Measurements from ENCODE around the gene B3GNT4.

The B3GNT4 gene

GRCh38 chr12:122230798-122231197 is 27.3 kb downstream of the B3GNT4 start:
- Histone ChIP-seq H3K4me3 (ENCODE audit: low read depth, low read length, poor library complexity, severe bottlenecking) (no peak overlapping the region), H3K36me3 (ENCODE audit: insufficient read depth, low read length) (peaks cover 43% of the 10 kb centered on the region)

GRCh38 chr12:122232691-122233090 is 29.2 kb downstream of the B3GNT4 start:
- Histone ChIP-seq H3K4me3 (ENCODE audit: low read depth, low read length, poor library complexity, severe bottlenecking) (no peak overlapping the region), H3K4me1 (ENCODE audit: insufficient read depth, low read length, severe bottlenecking) (no peaks in the 10 kb centered on the region), H3K27me3 (ENCODE audit: insufficient read depth, low read length) (no peaks in the 10 kb centered on the region), H3K9me3 (ENCODE audit: low read length) (no peaks in the 10 kb centered on the region), H3K9ac (ENCODE audit: low read length) (no peak overlapping the region), H3F3A (ENCODE audit: insufficient read depth, low read length) (no peaks in the 10 kb centered on the region), H3K9me2 (ENCODE audit: low read depth, low read length) (no peaks in the 10 kb centered on the region), H4K20me1 (ENCODE audit: insufficient read depth, low read length) (no peaks in the 10 kb centered on the region), H3K27ac (ENCODE audit: low read depth, low read length, poor library complexity, severe bottlenecking) (no peak overlapping the region), H2AFZ (ENCODE audit: low read length) (no peak overlapping the region), H3K36me3 (ENCODE audit: insufficient read depth, low read length) (peaks cover 44% of the 10 kb centered on the region), H3K79me2 (ENCODE audit: insufficient read depth, low read length) (no peaks in the 10 kb centered on the region), H3K4me2 (ENCODE audit: low read length) (no peak overlapping the region)
- no peak for TF ChIP-seq EZH2 (IDR thresholded peaks at IDR 0.05; ENCODE audit: borderline replicate concordance, low read length)
- TF ChIP-seq, protein P1, sequence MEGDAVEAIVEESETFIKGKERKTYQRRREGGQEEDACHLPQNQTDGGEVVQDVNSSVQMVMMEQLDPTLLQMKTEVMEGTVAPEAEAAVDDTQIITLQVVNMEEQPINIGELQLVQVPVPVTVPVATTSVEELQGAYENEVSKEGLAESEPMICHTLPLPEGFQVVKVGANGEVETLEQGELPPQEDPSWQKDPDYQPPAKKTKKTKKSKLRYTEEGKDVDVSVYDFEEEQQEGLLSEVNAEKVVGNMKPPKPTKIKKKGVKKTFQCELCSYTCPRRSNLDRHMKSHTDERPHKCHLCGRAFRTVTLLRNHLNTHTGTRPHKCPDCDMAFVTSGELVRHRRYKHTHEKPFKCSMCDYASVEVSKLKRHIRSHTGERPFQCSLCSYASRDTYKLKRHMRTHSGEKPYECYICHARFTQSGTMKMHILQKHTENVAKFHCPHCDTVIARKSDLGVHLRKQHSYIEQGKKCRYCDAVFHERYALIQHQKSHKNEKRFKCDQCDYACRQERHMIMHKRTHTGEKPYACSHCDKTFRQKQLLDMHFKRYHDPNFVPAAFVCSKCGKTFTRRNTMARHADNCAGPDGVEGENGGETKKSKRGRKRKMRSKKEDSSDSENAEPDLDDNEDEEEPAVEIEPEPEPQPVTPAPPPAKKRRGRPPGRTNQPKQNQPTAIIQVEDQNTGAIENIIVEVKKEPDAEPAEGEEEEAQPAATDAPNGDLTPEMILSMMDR (IDR thresholded peaks at IDR 0.05; ENCODE audit: low read length) = no peak

More at GRCh38 chr12:122230798-122231197, 27.3 kb downstream of the B3GNT4 start:
- no peak overlapping the region for H3K4me2 ChIP-seq (ENCODE audit: low read length)
- no peaks in the 10 kb centered on the region for H3K27me3 ChIP-seq (ENCODE audit: insufficient read depth, low read length)
- no peaks in the 10 kb centered on the region for H3K9me2 ChIP-seq (ENCODE audit: low read depth, low read length)
- H3K9ac ChIP-seq (ENCODE audit: low read length) = no peak overlapping the region
- no peak overlapping the region for H2AFZ ChIP-seq (ENCODE audit: low read length)
- no peaks in the 10 kb centered on the region for H3K9me3 ChIP-seq (ENCODE audit: low read length)
- no peak overlapping the region for H3K27ac ChIP-seq (ENCODE audit: low read depth, low read length, poor library complexity, severe bottlenecking)
- H3K4me1 ChIP-seq (ENCODE audit: insufficient read depth, low read length, severe bottlenecking) = peaks cover 10% of the 10 kb centered on the region
- H3K79me2 ChIP-seq (ENCODE audit: insufficient read depth, low read length) = no peaks in the 10 kb centered on the region
- no peak for TF ChIP-seq EZH2 (IDR thresholded peaks at IDR 0.05; ENCODE audit: borderline replicate concordance, low read length)
- TF ChIP-seq, protein P1 (IDR thresholded peaks at IDR 0.05; ENCODE audit: low read length) = no peak
- H3F3A ChIP-seq (ENCODE audit: insufficient read depth, low read length) = no peaks in the 10 kb centered on the region
- H4K20me1 ChIP-seq (ENCODE audit: insufficient read depth, low read length) = no peaks in the 10 kb centered on the region

DNA sequence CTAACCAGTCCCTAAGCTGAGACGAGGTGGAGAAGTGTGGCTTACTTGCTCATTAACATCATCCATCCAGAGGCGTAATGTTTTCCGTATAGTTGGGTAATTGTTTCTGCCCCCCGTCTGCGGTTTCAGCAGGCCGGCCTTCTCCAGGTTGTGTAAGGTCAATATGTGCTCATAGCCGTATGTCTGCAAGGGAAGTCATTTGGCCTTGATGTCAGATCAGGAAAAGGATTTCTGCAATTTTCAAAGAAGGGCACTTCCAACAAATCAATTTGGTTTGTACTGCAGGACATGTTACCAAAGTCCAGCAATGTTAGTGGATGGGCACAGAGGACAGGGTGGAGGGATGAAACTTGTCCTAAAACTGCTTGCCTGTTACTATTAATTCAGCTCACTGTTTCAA is 32.2 kb downstream of the B3GNT4 start:
- no peaks in the 10 kb centered on the region for H3K9me3 ChIP-seq (ENCODE audit: low read length)
- H3K79me2 ChIP-seq (ENCODE audit: insufficient read depth, low read length) = no peaks in the 10 kb centered on the region
- H3K9ac ChIP-seq (ENCODE audit: low read length) = no peak overlapping the region
- H3K4me3 ChIP-seq (ENCODE audit: low read depth, low read length, poor library complexity, severe bottlenecking) = no peak overlapping the region
- no peaks in the 10 kb centered on the region for H3K9me2 ChIP-seq (ENCODE audit: low read depth, low read length)
- no peaks in the 10 kb centered on the region for H3K27me3 ChIP-seq (ENCODE audit: insufficient read depth, low read length)
- H3K4me2 ChIP-seq (ENCODE audit: low read length) = no peak overlapping the region
- no peak for TF ChIP-seq EZH2 (IDR thresholded peaks at IDR 0.05; ENCODE audit: borderline replicate concordance, low read length)
- TF ChIP-seq, protein P1 (IDR thresholded peaks at IDR 0.05; ENCODE audit: low read length) = no peak
- H2AFZ ChIP-seq (ENCODE audit: low read length) = no peak overlapping the region
- peaks cover 48% of the 10 kb centered on the region for H3K36me3 ChIP-seq (ENCODE audit: insufficient read depth, low read length)
- H3K4me1 ChIP-seq (ENCODE audit: insufficient read depth, low read length, severe bottlenecking) = no peaks in the 10 kb centered on the region
- no peak overlapping the region for H3K27ac ChIP-seq (ENCODE audit: low read depth, low read length, poor library complexity, severe bottlenecking)
- no peaks in the 10 kb centered on the region for H4K20me1 ChIP-seq (ENCODE audit: insufficient read depth, low read length)
- no peaks in the 10 kb centered on the region for H3F3A ChIP-seq (ENCODE audit: insufficient read depth, low read length)

All from OCI-LY1 (cell line).